ENCODE measurements around the gene ST3GAL5. TPM values are rescaled to one million over a fixed set of nuclear protein-coding genes. Genes with fewer than 3 reads are reported as not detected.

ST3GAL5 gene
- total RNA-seq, 2 experiments from 2014 or later = 7.4 to 11.3 TPM

DNA sequence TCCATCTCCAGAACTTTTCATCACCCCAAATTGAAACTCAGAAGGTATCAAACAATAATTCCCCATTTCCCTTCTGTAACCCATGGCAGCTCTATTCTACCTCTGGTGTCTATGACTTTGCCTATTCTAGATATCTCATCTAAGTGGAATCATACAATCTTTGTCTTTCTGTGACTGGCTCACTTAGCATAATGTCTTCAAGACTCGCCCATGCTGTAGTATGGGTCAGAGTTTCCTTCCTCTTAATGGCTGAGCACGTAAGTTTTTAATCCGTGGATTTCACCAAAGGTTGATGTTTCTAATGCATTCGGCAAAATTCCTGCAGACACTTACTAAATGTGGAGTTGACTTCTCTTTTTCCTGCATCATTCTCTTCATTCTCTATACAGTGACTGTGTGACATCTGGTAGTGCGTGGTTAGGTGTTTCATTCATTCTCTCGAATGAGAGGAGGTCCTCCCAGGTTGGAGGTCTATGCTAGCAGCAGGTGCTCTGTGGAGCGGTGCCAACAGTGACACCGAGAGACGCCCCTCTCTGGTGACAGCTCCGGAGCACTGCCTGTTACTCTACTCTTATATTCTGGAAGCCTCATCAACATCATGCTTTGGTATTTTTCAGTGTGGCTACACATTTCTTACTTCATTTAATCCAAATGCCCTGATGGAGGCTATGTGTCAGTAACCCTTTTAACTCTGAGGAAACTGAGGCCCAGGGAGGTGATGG lies 84.9 kb downstream of the ST3GAL5 start:
- CTCF ChIA-PET (ENCODE audit: unreplicated experiment) = no interaction called here
- intact Hi-C loops (cut with micrococcal nuclease; ENCODE audit: unreplicated experiment) = no loop called here
- H4K20me1 ChIP-seq (ENCODE audit: insufficient read depth, low read length) = no peaks in the 10 kb centered on the region

DNA sequence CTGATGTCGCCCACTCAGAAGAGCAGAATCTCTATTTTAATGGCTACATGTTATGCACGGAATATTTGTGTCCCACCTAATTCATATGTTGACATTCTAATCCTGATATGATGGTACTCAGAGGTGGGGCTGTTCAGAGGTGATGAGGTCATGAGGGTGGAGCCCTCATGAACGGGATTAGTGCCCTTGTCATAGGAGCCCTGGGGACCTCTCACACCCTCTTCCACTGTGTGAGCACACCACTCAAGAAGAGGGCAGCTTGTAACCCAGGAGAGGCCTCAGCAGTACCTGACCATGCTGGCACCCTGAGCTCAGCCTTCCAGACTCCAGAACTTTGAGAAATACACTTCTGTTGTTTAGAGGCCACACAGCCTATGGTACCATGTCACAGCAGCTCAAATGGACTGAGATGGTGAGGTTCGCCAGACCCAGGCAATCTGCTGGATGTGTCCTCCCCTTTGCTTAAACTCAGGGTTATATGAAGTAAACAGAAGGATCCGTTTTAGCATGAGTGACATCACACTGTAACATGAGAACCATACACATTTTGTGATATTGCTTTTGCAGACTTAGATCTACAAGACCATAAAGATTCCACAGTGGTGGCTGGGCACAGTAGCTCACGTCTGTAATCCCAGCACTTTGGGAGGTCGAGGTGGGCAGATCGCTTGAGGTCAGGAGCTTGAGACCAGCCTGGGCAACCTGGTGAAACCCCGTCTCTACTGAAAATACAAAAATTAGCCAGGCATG lies 86.3 kb downstream of the ST3GAL5 start:
- H3K79me2 ChIP-seq (ENCODE audit: insufficient read depth, low read depth, low read length) = no peaks in the 10 kb centered on the region
- no peak overlapping the region for H3K27ac ChIP-seq (ENCODE audit: low read depth, low read length, poor library complexity, severe bottlenecking)
- peaks cover 5% of the 10 kb centered on the region for H3K4me1 ChIP-seq (ENCODE audit: insufficient read depth, low read length, poor library complexity, severe bottlenecking)
- H2AFZ ChIP-seq (ENCODE audit: low read length) = no peak overlapping the region
- DNase-seq (ENCODE audit: low spot score) = no peak
- H3K4me2 ChIP-seq (ENCODE audit: low read length) = no peak overlapping the region
- H4K20me1 ChIP-seq (ENCODE audit: insufficient read depth, low read length) = no peaks in the 10 kb centered on the region
- no peak overlapping the region for H3K4me3 ChIP-seq (ENCODE audit: low read depth, low read length, poor library complexity, severe bottlenecking)
- CTCF ChIA-PET (ENCODE audit: unreplicated experiment) = no interaction called here
- POLR2A ChIA-PET = interaction anchor here (0.6 kb wide), 2 partner anchors 49 to 379 kb away, joined by 3 to 4 read pairs; no protein-coding TSS in a partner anchor
- no peaks in the 10 kb centered on the region for H3K9me3 ChIP-seq (ENCODE audit: low read length)
- TF ChIP-seq, protein P1, sequence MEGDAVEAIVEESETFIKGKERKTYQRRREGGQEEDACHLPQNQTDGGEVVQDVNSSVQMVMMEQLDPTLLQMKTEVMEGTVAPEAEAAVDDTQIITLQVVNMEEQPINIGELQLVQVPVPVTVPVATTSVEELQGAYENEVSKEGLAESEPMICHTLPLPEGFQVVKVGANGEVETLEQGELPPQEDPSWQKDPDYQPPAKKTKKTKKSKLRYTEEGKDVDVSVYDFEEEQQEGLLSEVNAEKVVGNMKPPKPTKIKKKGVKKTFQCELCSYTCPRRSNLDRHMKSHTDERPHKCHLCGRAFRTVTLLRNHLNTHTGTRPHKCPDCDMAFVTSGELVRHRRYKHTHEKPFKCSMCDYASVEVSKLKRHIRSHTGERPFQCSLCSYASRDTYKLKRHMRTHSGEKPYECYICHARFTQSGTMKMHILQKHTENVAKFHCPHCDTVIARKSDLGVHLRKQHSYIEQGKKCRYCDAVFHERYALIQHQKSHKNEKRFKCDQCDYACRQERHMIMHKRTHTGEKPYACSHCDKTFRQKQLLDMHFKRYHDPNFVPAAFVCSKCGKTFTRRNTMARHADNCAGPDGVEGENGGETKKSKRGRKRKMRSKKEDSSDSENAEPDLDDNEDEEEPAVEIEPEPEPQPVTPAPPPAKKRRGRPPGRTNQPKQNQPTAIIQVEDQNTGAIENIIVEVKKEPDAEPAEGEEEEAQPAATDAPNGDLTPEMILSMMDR (conservative IDR thresholded peaks at IDR 0.05; ENCODE audit: low read length) = no peak
- no peak for TF ChIP-seq EZH2phosphoT487 (IDR thresholded peaks at IDR 0.05; ENCODE audit: borderline replicate concordance, low read depth, low read length)
- intact Hi-C loops (cut with micrococcal nuclease; ENCODE audit: unreplicated experiment) = no loop called here
- H3K36me3 ChIP-seq (ENCODE audit: insufficient read depth, low read length) = no peaks in the 10 kb centered on the region
- no peaks in the 10 kb centered on the region for H3K9me2 ChIP-seq (ENCODE audit: insufficient read depth, low read length)
- no TSS peak for BruUV-seq (replicated peaks)

More for the DNA sequence above, 84.9 kb downstream of the ST3GAL5 start:
- Histone ChIP-seq H3K9me3 (ENCODE audit: low read length) (no peaks in the 10 kb centered on the region), H3K27ac (ENCODE audit: low read depth, low read length, poor library complexity, severe bottlenecking) (no peak overlapping the region), H3K4me1 (ENCODE audit: insufficient read depth, low read length, poor library complexity, severe bottlenecking) (peaks cover 5% of the 10 kb centered on the region), H2AFZ (ENCODE audit: low read length) (peak overlapping the region; percentile 28; the same call in 1 of the 2 replicates), H3K4me2 (ENCODE audit: low read length) (no peak overlapping the region), H3K79me2 (ENCODE audit: insufficient read depth, low read depth, low read length) (no peaks in the 10 kb centered on the region), H3K4me3 (ENCODE audit: low read depth, low read length, poor library complexity, severe bottlenecking) (no peak overlapping the region), H3K36me3 (ENCODE audit: insufficient read depth, low read length) (no peaks in the 10 kb centered on the region), H3K9me2 (ENCODE audit: insufficient read depth, low read length) (no peaks in the 10 kb centered on the region)
- no peak for DNase-seq (ENCODE audit: low spot score)
- no TSS peak for BruUV-seq (replicated peaks)
- POLR2A ChIA-PET = interaction anchor here (0.6 kb wide), 1 partner anchor 707 kb away, joined by 4 read pairs; no protein-coding TSS in a partner anchor
- TF ChIP-seq, protein P1 (conservative IDR thresholded peaks at IDR 0.05; ENCODE audit: low read length) = no peak
- no peak for TF ChIP-seq EZH2phosphoT487 (IDR thresholded peaks at IDR 0.05; ENCODE audit: borderline replicate concordance, low read depth, low read length)

Measured in OCI-LY7 (cell line).